ENCODE data around the gene RAD23B. TPM values are rescaled to one million over a fixed set of nuclear protein-coding genes. Genes with fewer than 3 reads are reported as not detected.
"Not testable (repeated sequence)": the region's sequence is repeated elsewhere in the genome, so short reads cannot be mapped to it uniquely, and the experiment has no call there.

Gene RAD23B
- polyA plus RNA-seq, 1 donor, result 92.7 TPM

DNA sequence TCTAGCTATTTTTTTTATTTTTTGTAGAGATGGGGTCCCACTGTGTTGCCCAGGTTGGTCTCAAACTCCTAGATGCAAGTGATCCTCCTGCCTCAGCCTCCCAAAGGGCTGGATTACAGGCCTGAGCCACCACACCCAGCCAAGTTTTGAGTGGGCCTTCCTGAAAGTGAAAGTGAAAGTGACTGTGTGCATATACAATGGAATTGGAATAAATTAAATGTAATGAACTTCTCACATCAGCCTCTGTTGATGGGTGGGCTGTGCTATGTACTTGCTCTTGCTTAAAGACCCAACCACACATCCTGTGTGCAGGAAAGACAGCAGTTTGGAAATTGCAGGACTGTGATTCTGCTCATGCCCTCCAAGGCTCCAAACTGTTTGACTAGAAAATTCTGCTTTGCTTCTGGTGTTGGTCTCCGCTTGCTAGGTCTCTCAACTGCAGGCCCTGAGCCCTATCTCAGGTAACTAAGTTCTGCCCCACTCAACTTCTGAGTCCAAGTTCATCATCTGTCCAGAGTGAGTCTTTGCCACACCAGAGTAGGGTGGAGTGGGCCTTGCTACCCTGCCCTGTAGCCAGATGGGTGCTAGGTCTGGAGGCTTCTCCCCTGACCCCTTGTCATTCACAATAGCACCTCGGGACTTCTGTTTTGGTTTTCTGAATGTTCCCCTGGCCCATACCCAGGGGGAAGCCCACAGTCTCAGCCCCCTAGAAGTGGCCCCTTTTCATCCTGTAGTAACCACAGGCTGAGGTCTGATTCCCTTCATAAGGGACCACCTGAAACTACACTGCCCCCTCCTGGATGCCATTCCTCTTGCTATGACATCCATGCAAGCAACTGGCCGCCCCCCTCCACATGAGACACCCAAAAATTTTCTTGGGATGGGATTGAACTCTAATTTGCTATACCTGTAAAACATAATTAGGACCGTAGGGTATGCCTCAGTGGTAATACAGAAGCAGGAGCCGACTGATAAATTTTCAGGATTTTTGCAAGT lies 36.5 kb upstream of the RAD23B start:
- Histone ChIP-seq H3K36me3 (ENCODE audit: control insufficient read depth, insufficient read depth, low read length) (no peaks in the 10 kb centered on the region), H3K4me3 (ENCODE audit: low read length) (no peak overlapping the region), H3K27me3 (ENCODE audit: control insufficient read depth, insufficient read depth, low read length) (no peaks in the 10 kb centered on the region), H3K9me3 (ENCODE audit: control insufficient read depth, low read depth, low read length) (no peaks in the 10 kb centered on the region), H3K4me1 (ENCODE audit: control insufficient read depth, insufficient read depth, low read length) (peaks cover 7% of the 10 kb centered on the region), H3K27ac (ENCODE audit: low read length) (no peak overlapping the region)
- WGBS (ENCODE audit: insufficient coverage, low lambda C conversion rate), result no CpG with 5 or more reads among the region's 5 CpGs
- no peak for DNase-seq

DNA sequence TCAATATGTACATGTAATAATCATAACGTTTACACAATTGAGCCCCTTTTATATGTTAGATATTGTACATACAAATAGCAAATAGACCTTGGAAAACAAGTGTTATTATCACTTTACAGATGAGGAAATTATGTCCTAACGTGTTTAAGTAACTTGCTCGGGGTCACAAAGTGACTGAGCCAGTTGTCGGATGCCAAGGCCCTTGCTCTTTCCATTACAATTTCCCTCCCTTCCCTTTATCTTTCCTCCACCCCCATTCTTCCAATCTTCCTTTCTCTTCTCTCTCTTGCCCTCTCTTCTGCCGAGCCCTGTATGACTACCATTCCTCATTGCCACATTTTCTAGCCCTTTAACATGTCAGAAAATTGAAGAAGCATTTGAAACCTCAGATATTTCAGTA lies 34.4 kb upstream of the RAD23B start:
- Histone ChIP-seq H3K27me3 (ENCODE audit: control insufficient read depth, insufficient read depth, low read length) (no peaks in the 10 kb centered on the region), H3K27ac (ENCODE audit: low read length) (no peak overlapping the region), H3K4me3 (ENCODE audit: low read length) (no peak overlapping the region), H3K36me3 (ENCODE audit: control insufficient read depth, insufficient read depth, low read length) (no peaks in the 10 kb centered on the region), H3K9me3 (ENCODE audit: control insufficient read depth, low read depth, low read length) (no peaks in the 10 kb centered on the region), H3K4me1 (ENCODE audit: control insufficient read depth, insufficient read depth, low read length) (peaks cover under 1% of the 10 kb centered on the region)
- DNase-seq, result no peak
- 85% methylated on average over 5 of the region's 5 CpGs for WGBS (ENCODE audit: insufficient coverage, low lambda C conversion rate)

DNA sequence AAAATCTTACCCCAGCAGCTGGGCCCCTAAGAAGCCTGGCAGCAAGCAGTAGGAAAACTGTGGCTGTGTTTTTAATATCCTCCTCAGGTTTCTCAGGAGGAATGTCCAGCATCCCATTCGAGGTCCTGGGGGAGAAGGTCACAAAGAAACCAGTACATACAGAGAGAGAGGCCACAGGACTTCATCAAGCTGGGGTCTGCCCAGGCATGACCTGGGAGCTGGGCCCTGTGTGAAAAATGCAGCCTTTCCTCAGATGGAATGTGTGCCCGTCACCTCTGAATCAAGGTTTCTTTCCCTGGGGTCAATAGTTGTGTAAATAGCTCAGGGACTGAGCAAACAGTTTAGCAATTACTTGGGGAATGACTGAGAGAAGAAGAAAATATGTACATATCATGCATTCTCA lies 33.9 kb upstream of the RAD23B start:
- DNase-seq, result no peak
- Histone ChIP-seq H3K4me1 (ENCODE audit: control insufficient read depth, insufficient read depth, low read length) (no peaks in the 10 kb centered on the region), H3K36me3 (ENCODE audit: control insufficient read depth, insufficient read depth, low read length) (no peaks in the 10 kb centered on the region), H3K27me3 (ENCODE audit: control insufficient read depth, insufficient read depth, low read length) (no peaks in the 10 kb centered on the region), H3K9me3 (ENCODE audit: control insufficient read depth, low read depth, low read length) (no peaks in the 10 kb centered on the region), H3K27ac (ENCODE audit: low read length) (no peak overlapping the region), H3K4me3 (ENCODE audit: low read length) (no peak overlapping the region)
- no CpG with 5 or more reads among the region's 2 CpGs for WGBS (ENCODE audit: insufficient coverage, low lambda C conversion rate)

DNA sequence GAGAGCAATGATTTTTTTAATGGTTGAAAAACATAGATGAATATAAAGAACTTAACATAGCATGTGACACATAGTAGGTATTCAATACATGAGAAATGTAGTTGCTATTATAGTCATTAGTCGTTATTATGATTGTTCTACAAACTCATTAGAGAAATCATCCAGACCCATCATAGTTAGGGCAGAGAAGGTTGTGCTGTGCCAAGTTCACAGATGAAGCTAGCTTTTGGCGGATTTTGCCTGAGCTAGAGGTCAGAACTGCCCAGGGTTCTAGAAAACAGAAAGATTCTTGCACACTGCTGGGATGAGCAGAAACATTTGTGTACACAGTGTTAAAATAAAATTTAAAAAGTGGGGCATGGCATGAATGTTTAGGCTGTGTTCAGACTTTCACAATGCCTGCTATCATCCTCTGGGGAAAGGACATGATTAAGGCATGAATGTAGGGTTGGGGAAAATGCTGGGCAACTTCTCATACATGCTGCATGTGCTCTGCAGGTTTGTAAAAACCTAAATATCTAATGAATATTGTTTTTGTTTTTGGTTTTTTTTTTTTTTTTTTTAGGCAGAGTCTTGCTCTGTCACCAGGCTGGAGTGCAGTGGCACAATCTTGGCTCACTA lies 33.3 kb upstream of the RAD23B start:
- no peak for DNase-seq
- Histone ChIP-seq H3K27ac (ENCODE audit: low read length) (no peak overlapping the region), H3K4me1 (ENCODE audit: control insufficient read depth, insufficient read depth, low read length) (no peaks in the 10 kb centered on the region), H3K36me3 (ENCODE audit: control insufficient read depth, insufficient read depth, low read length) (no peaks in the 10 kb centered on the region), H3K27me3 (ENCODE audit: control insufficient read depth, insufficient read depth, low read length) (no peaks in the 10 kb centered on the region), H3K9me3 (ENCODE audit: control insufficient read depth, low read depth, low read length) (no peaks in the 10 kb centered on the region), H3K4me3 (ENCODE audit: low read length) (no peak overlapping the region)
- WGBS (ENCODE audit: insufficient coverage, low lambda C conversion rate), result 100% methylated on average over 1 of the region's 2 CpGs

DNA sequence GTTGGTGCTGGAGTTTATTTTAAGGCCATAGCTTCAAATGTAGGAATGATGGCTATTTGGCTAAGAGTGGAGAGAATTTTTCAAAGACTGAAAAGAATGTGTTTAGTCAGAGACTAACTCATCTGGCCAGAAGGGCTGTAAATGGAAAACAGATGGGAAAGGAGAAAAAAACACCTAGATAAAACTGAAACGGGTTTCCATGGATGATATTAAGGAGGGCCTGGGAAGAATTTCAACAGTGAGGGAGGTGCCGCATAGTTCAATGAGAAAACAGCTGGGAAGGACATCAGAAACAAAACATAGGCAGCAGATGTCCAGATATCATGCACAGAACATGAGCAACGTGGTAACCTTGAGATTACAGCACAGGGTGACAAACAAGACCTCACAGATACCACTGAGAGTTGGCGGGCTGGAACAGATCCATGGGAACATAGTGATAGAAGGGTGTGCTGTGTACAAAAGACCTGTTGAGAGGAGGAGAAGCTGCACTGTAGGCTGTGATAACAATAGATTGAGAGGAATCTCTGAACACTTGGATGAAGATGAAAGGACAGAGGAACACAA lies 31.2 kb upstream of the RAD23B start:
- peak in 1 of 2 donors; percentile 22 for DNase-seq
- 17% methylated on average over 1 of the region's 4 CpGs for WGBS (ENCODE audit: insufficient coverage, low lambda C conversion rate)

DNA sequence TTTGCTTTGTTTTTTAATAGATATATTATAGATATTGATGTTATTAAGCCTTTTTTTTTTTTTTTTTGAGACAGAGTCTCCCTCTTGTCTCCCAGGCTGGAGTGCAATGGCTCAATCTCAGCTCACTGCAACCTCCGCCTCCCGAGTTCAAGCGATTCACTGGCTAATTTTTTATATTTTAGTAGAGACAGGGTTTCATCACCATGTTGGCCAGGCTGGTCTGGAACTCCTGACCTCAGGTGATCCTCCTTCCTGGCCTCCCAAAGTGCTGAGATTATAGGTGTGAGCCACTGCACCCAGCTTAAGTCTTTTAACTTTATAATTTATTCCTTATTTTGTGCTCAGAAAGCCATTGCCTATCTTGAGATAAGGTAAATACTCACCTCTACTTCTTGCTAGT lies 24.2 kb upstream of the RAD23B start:
- no CpG with 5 or more reads among the region's 3 CpGs for WGBS (ENCODE audit: insufficient coverage, low lambda C conversion rate)

More for the DNA sequence above, 31.2 kb upstream of the RAD23B start:
- H3K36me3 ChIP-seq (ENCODE audit: control insufficient read depth, insufficient read depth, low read length), result no peaks in the 10 kb centered on the region
- H3K9me3 ChIP-seq (ENCODE audit: control insufficient read depth, low read depth, low read length), result no peaks in the 10 kb centered on the region
- no peak overlapping the region for H3K4me3 ChIP-seq (ENCODE audit: low read length)
- H3K27ac ChIP-seq (ENCODE audit: low read length), result no peak overlapping the region
- H3K27me3 ChIP-seq (ENCODE audit: control insufficient read depth, insufficient read depth, low read length), result no peaks in the 10 kb centered on the region
- no peaks in the 10 kb centered on the region for H3K4me1 ChIP-seq (ENCODE audit: control insufficient read depth, insufficient read depth, low read length)

DNA sequence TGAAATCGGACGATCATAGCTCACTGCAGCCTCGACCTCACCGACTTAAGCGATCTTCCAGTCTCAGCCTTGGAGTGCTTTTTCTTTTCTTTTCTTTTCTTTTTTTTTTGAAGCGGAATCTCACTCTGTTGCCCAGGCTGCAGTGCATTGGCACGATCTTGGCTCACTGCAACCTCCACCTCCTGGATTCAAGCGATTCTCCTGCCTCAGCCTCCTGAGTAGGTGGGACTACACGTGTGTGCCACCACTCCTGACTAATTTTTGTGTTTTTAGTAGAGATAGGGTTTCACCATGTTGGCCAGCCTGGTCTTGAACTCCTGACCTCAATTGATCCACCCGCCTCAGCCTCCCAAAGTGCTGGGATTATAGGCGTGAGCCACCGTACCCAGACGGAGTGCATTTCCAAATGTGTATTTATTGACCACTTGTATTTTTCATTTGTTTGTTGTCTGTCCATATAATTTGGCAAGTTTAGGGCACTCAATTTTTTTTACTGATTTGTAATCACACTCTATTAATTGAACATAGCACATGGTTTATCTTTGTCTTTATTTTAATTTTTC lies 23.2 kb upstream of the RAD23B start:
- not testable (repeated sequence) for H3K36me3 ChIP-seq (ENCODE audit: control insufficient read depth, insufficient read depth, low read length); H3K27me3 ChIP-seq (ENCODE audit: control insufficient read depth, insufficient read depth, low read length); H3K4me1 ChIP-seq (ENCODE audit: control insufficient read depth, insufficient read depth, low read length); H3K4me3 ChIP-seq (ENCODE audit: low read length); DNase-seq; H3K9me3 ChIP-seq (ENCODE audit: control insufficient read depth, low read depth, low read length); H3K27ac ChIP-seq (ENCODE audit: low read length)
- WGBS (ENCODE audit: insufficient coverage, low lambda C conversion rate), result 95% methylated on average over 5 of the region's 13 CpGs

More for the DNA sequence above, 24.2 kb upstream of the RAD23B start:
- no peak for DNase-seq
- no peak overlapping the region for H3K4me3 ChIP-seq (ENCODE audit: low read length)
- no peaks in the 10 kb centered on the region for H3K4me1 ChIP-seq (ENCODE audit: control insufficient read depth, insufficient read depth, low read length)
- no peak overlapping the region for H3K27ac ChIP-seq (ENCODE audit: low read length)
- no peaks in the 10 kb centered on the region for H3K27me3 ChIP-seq (ENCODE audit: control insufficient read depth, insufficient read depth, low read length)
- no peaks in the 10 kb centered on the region for H3K36me3 ChIP-seq (ENCODE audit: control insufficient read depth, insufficient read depth, low read length)
- H3K9me3 ChIP-seq (ENCODE audit: control insufficient read depth, low read depth, low read length), result peaks cover 4% of the 10 kb centered on the region

DNA sequence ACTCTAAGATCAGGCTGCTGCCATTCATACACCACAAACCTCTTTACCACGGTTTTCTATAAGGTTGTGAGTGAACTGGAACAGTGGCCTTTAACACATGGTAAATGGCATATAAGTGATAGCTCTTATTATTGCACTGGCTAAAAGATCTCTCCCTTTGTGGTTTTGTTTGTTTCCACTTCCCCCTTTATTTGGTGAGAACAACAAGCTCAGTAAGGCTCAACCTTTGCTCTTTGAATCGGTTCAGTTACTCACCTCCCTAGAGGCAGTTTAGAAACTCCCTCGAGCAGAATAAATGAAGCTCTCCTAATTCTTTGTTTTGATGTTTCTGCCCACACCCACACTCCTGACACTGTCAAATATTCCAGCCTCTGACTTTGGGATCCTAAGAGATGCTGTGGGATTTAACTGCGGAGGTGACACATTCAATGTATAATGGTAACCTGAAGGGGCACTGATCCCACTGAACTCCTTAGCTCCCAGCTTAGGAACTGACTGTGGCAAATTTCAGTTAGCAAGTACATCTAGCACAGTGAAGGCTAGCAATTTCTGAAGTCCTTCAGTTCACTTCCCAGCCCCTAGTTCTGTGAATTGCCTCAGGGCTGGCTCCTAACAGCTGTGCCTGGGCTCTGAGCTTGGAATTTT lies 22.5 kb upstream of the RAD23B start:
- peaks cover 4% of the 10 kb centered on the region for H3K9me3 ChIP-seq (ENCODE audit: control insufficient read depth, low read depth, low read length)
- no peak overlapping the region for H3K27ac ChIP-seq (ENCODE audit: low read length)
- H3K4me3 ChIP-seq (ENCODE audit: low read length), result no peak overlapping the region
- no peaks in the 10 kb centered on the region for H3K36me3 ChIP-seq (ENCODE audit: control insufficient read depth, insufficient read depth, low read length)
- no CpG with 5 or more reads among the region's 4 CpGs for WGBS (ENCODE audit: insufficient coverage, low lambda C conversion rate)
- no peak for DNase-seq
- no peaks in the 10 kb centered on the region for H3K4me1 ChIP-seq (ENCODE audit: control insufficient read depth, insufficient read depth, low read length)
- no peaks in the 10 kb centered on the region for H3K27me3 ChIP-seq (ENCODE audit: control insufficient read depth, insufficient read depth, low read length)

DNA sequence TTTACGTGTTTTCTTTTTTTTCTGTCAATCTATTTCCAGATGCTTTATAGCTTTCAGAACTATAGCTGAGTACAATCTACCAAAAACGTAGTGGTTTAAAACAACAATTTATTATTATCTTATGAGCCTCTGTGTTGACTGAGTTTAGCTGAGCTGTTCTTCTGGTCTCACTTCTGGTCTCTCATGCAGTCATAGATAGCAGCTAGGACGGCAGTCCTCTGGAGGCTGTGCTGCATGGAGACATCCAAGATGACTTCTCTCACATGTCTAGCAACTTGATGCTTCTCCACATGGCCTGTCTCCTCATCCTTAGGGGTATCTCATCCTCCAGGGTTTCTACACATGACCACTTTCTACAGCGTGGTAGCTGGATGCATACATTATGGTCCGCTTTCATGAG lies 22.0 kb upstream of the RAD23B start:
- H3K36me3 ChIP-seq (ENCODE audit: control insufficient read depth, insufficient read depth, low read length), result no peaks in the 10 kb centered on the region
- no peaks in the 10 kb centered on the region for H3K4me1 ChIP-seq (ENCODE audit: control insufficient read depth, insufficient read depth, low read length)
- H3K27ac ChIP-seq (ENCODE audit: low read length), result no peak overlapping the region
- peaks cover 4% of the 10 kb centered on the region for H3K9me3 ChIP-seq (ENCODE audit: control insufficient read depth, low read depth, low read length)
- DNase-seq, result no peak
- no peaks in the 10 kb centered on the region for H3K27me3 ChIP-seq (ENCODE audit: control insufficient read depth, insufficient read depth, low read length)
- WGBS (ENCODE audit: insufficient coverage, low lambda C conversion rate), result no CpG with 5 or more reads among the region's 5 CpGs
- H3K4me3 ChIP-seq (ENCODE audit: low read length), result no peak overlapping the region

DNA sequence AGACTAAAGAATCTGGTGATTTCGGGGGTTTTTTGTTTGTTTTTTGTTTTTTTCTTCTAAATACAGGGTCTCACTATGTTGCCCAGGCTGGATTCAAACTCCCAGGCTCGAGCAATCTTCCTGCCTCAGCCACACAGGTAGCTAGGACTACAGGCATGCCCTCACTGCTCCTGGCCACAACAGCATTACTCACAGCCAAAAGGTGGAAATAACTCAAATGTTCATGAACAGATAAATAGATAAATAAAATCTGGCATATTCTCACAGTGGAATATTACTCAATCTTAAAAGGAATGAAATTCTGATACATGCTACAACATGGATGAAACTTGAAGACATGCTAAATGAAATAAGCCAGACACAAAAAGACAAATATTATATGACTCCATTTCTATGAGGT lies 19.8 kb upstream of the RAD23B start:
- Histone ChIP-seq H3K4me1 (ENCODE audit: control insufficient read depth, insufficient read depth, low read length) (no peaks in the 10 kb centered on the region), H3K27me3 (ENCODE audit: control insufficient read depth, insufficient read depth, low read length) (no peaks in the 10 kb centered on the region), H3K27ac (ENCODE audit: low read length) (no peak overlapping the region), H3K4me3 (ENCODE audit: low read length) (no peak overlapping the region), H3K36me3 (ENCODE audit: control insufficient read depth, insufficient read depth, low read length) (no peaks in the 10 kb centered on the region), H3K9me3 (ENCODE audit: control insufficient read depth, low read depth, low read length) (peaks cover 3% of the 10 kb centered on the region)
- no peak for DNase-seq
- WGBS (ENCODE audit: insufficient coverage, low lambda C conversion rate), result 90% methylated on average over 2 of the region's 2 CpGs
